Uterus (tissue), 4 donors: ENCODE data around the gene IDI2. TPM values are rescaled to one million over a fixed set of nuclear protein-coding genes. Genes with fewer than 3 reads are reported as not detected.

Experiments used
- DNase-seq, 2 donors: peaks; one replicate each; pipeline ENCODE4 v3.0.0-alpha.2; 2019 to 2020
- H3K27ac ChIP-seq, 2 donors: fragments of 200-600 bp; sonication (generic); 1 replicate in 1 of 2; 2 replicates in 1 of 2; pipeline ENCODE4 v1.5.1; 2016 to 2018
- H3K27me3 ChIP-seq, 2 donors: fragments of 200-600 bp; sonication (generic); one replicate each; pipeline ENCODE4 v1.5.1; 2018 to 2019; ENCODE audit warnings: control low read depth in 1 of 2
- H3K36me3 ChIP-seq, 2 donors: fragments of 200-600 bp; sonication (generic); one replicate each; pipeline ENCODE4 v1.5.1; 2019; ENCODE audit warnings: control low read depth in 1 of 2
- H3K4me1 ChIP-seq, 2 donors: fragments of 200-600 bp; sonication (generic); one replicate each; pipeline ENCODE4 v1.5.1; 2018 to 2019; ENCODE audit warnings: control low read depth in 1 of 2
- H3K4me3 ChIP-seq, 2 donors: fragments of 200-600 bp; sonication (generic); 1 replicate in 1 of 2; 2 replicates in 1 of 2; pipeline ENCODE4 v1.5.1; 2018 to 2019; ENCODE audit warnings: mild to moderate bottlenecking in 1 of 2
- H3K9me3 ChIP-seq, 2 donors: fragments of 200-600 bp; sonication (generic); one replicate each; pipeline ENCODE4 v1.5.1; 2019; ENCODE audit warnings: control low read depth in 1 of 2
- POLR2A ChIP-seq, 2 donors: fragments of 450-650 bp; IDR thresholded peaks; one replicate each; pipeline ENCODE4 v1.6.1; 2016; ENCODE audit warnings: antibody characterized with exemption in 2 of 2, mild to moderate bottlenecking in 1 of 2, moderate library complexity in 1 of 2
- intact Hi-C: fragments of 100-400 bp; cut with DNase I; formaldehyde crosslinking; loops from one replicate; pipeline ENCODE4 v1.15.1; 2023; ENCODE audit warnings: low total_unique reads
- total RNA-seq, 4 donors: library from RNA; depleted of rRNA in 3 of 4; stranded (reverse); fragments of >200 nt in 3 of 4; gene quantifications; one replicate each; pipeline versions ENCODE4 v1.1.0 to v1.2.4, GENCODE V29; 2014 to 2023
- TF ChIP-seq, protein P1 (sequence below), 4 experiments: fragments of 200-600 bp in 2 of 4; fragments of 450-650 bp in 2 of 4; sonication (generic) in 2 of 4; IDR thresholded peaks; one replicate each; pipeline ENCODE4 v1.5.1; 2016 to 2019; ENCODE audit warnings: antibody characterized with exemption in 4 of 4, mild to moderate bottlenecking in 2 of 4, moderate library complexity in 1 of 4
- donor health status: DM: yes; HTN: yes; CAD: no.

Gene IDI2
- total RNA-seq, 4 donors from 2014 or later, result not detected

- intact Hi-C loops, result loop anchor here (10.0 kb wide), 1 partner anchor 66 kb away; the partner anchor contains the start of gene GTPBP4
- no peak overlapping the region for H3K27ac ChIP-seq
- H3K4me1 ChIP-seq, result peaks cover 0 to 5% of the 10 kb centered on the region in 2 donors
Measured at GRCh38 chr10:1050554-1050953, 24.9 kb upstream of the IDI2 start.

GRCh38 chr10:1050145-1050544 is 24.5 kb upstream of the IDI2 start:
- intact Hi-C loops, result loop anchor here (10.0 kb wide), 1 partner anchor 65 kb away; the partner anchor contains the start of gene GTPBP4
- Histone ChIP-seq H3K36me3 (no peaks in the 10 kb centered on the region), H3K27me3 (no peaks in the 10 kb centered on the region), H3K4me3 (peak overlapping the region; percentile 82 to 92), H3K9me3 (no peaks in the 10 kb centered on the region), H3K4me1 (peaks cover 0 to 5% of the 10 kb centered on the region in 2 donors), H3K27ac (peak overlapping the region; percentile 99)
- no peak for DNase-seq
- TF ChIP-seq POLR2A (IDR thresholded peaks at IDR 0.05), result no peak
- TF ChIP-seq, protein P1, sequence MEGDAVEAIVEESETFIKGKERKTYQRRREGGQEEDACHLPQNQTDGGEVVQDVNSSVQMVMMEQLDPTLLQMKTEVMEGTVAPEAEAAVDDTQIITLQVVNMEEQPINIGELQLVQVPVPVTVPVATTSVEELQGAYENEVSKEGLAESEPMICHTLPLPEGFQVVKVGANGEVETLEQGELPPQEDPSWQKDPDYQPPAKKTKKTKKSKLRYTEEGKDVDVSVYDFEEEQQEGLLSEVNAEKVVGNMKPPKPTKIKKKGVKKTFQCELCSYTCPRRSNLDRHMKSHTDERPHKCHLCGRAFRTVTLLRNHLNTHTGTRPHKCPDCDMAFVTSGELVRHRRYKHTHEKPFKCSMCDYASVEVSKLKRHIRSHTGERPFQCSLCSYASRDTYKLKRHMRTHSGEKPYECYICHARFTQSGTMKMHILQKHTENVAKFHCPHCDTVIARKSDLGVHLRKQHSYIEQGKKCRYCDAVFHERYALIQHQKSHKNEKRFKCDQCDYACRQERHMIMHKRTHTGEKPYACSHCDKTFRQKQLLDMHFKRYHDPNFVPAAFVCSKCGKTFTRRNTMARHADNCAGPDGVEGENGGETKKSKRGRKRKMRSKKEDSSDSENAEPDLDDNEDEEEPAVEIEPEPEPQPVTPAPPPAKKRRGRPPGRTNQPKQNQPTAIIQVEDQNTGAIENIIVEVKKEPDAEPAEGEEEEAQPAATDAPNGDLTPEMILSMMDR (IDR thresholded peaks at IDR 0.05), result no peak

More at GRCh38 chr10:1050554-1050953, 24.9 kb upstream of the IDI2 start:
- Histone ChIP-seq H3K4me3 (no peak overlapping the region), H3K36me3 (no peaks in the 10 kb centered on the region), H3K27me3 (no peaks in the 10 kb centered on the region), H3K9me3 (no peaks in the 10 kb centered on the region)
- no peak for DNase-seq
- TF ChIP-seq, protein P1 (IDR thresholded peaks at IDR 0.05), result no peak
- TF ChIP-seq POLR2A (IDR thresholded peaks at IDR 0.05), result no peak

DNA sequence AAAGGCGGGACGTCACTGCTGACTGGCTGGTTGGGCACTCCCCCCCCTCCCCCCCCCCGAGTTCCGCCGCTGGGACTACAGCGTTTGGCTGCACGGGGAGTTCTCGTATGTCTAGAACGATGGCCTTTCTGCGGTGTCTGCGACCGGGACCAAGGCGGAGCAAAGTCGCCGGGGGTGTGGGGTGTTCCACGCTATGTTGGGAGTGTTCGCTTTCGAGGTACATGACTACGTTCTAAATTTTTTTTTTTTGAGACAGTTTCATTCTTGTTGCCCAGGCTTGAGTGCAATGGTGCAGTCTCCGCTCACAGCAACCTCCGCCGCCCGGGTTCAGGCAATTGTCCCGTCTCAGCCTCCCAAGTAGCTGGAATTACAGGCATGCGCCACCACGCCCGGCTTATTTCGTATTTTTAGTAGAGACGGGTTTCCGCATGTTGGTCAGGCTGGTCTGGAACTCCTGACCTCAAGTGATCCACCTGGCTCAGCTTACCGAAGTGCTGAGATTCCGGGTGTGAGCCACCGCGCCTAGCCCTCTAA is 23.8 kb upstream of the IDI2 start:
- Histone ChIP-seq H3K4me3 (peak overlapping the region; percentile 82 to 92), H3K27me3 (no peaks in the 10 kb centered on the region), H3K27ac (peak overlapping the region; percentile 99), H3K4me1 (peaks cover 0 to 5% of the 10 kb centered on the region in 2 donors), H3K9me3 (no peaks in the 10 kb centered on the region), H3K36me3 (no peaks in the 10 kb centered on the region)
- intact Hi-C loops, result no loop called here
- peak in 1 of 2 donors; percentile 27 for TF ChIP-seq POLR2A (IDR thresholded peaks at IDR 0.05)
- TF ChIP-seq, protein P1 (IDR thresholded peaks at IDR 0.05), result no peak
- DNase-seq, result no peak

DNA sequence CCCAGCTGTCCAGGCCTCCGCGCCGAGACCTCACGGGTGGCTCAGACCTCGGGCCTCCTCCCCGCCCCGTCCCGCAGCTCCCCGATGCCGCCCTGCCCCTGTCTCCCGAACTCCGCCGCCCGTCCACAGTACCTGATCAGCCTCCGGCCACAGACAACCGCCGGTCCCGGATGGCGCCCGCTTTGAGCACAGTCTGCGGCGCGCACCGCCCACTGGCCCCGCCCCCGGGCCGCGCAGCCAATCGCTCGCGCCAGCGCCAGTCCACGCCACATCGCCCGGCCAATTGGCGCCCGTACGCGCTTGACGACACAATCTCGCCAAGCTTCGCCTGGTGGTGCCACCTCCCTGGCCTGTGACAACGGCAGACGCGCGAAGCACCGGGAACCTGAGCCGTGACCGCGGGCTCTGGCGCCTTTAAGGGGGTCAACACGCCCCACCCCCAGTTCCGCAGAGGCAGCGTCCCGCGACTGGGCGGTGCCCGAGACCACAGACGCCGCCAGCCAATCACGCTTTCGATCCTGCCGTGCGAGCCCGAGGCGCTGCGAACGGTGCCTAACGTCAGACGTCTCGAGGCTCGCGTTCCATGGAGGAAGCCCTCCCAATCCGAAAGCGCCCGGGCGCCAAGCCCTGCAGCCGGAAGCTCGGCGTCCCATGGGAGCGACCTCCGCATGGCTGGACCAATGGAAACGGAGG is 23.2 kb upstream of the IDI2 start, which contains the start of gene IDI1:
TSS of gene IDI1 (minus strand) at position 388 of the 693 bp plus-strand sequence. CDS start at position 272, 116 bp downstream.
- no peaks in the 10 kb centered on the region for H3K9me3 ChIP-seq
- TF ChIP-seq POLR2A (IDR thresholded peaks at IDR 0.05), result peak; percentile 91 to 96
- TF ChIP-seq, protein P1 (IDR thresholded peaks at IDR 0.05), result no peak
- intact Hi-C loops, result no loop called here
- H3K36me3 ChIP-seq, result no peaks in the 10 kb centered on the region
- peak; percentile 97 for DNase-seq
- H3K4me3 ChIP-seq, result peak within 1 kb of the TSS; percentile 82 to 92
- H3K27me3 ChIP-seq, result no peaks in the 10 kb centered on the region
- peak within 1 kb of the TSS; percentile 99 for H3K27ac ChIP-seq
- peaks cover 0 to 5% of the 10 kb centered on the region in 2 donors for H3K4me1 ChIP-seq

DNA sequence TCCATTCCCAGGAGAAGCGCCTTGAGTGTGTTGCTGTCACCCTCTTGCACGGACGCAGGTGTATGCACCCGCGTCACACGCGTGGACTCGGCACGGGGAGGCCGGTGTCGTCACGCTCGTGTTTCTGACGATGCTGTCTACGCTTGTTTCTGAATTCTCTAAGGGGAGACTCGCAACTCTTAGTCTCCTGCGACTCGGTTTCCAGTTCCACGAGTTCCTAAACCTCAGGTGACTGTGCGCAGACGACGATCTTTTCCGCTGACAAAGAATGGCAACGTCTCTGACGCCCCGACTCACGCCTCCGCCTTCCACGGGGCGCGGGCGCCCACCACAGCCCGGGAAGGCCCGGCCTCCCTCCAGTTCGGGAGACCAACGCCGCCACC is 22.7 kb upstream of the IDI2 start:
- H3K27me3 ChIP-seq, result no peaks in the 10 kb centered on the region
- no peaks in the 10 kb centered on the region for H3K36me3 ChIP-seq
- H3K9me3 ChIP-seq, result no peaks in the 10 kb centered on the region
- DNase-seq, result peak in 1 of 2 donors; percentile 32
- TF ChIP-seq, protein P1 (IDR thresholded peaks at IDR 0.05), result no peak
- TF ChIP-seq POLR2A (IDR thresholded peaks at IDR 0.05), result no peak
- H3K4me3 ChIP-seq, result peak overlapping the region; percentile 82 to 92
- H3K4me1 ChIP-seq, result peaks cover 0 to 5% of the 10 kb centered on the region in 2 donors
- H3K27ac ChIP-seq, result peak overlapping the region; percentile 99
- intact Hi-C loops, result no loop called here
